ENCODE measurements around the gene SPRR2D.

GRCh38 chr1:153032677-153033308 is 8.1 kb downstream of the SPRR2D start:
- TF ChIP-seq POLR2AphosphoS5 (IDR thresholded peaks at IDR 0.05; ENCODE audit: low read depth, low read length) (no peak), TAF1 (IDR thresholded peaks at IDR 0.05; ENCODE audit: borderline replicate concordance, insufficient read depth, low read length) (no peak), SIN3A (IDR thresholded peaks at IDR 0.05; ENCODE audit: borderline replicate concordance, insufficient read depth, low read length) (no peak), REST (IDR thresholded peaks at IDR 0.05; ENCODE audit: insufficient read depth in 1 of 2, low read depth in 2 of 2, low read length in 2 of 2) (no peak), FOXP2 (optimal IDR thresholded peaks at IDR 0.05; ENCODE audit: borderline replicate concordance, extremely low read depth, extremely low read length, insufficient read depth) (no peak)

Measured in PFSK-1 (cell line).